SK-N-DZ (cell line): ENCODE measurements around the gene TTC31.

ENCODE experiments used
- DNase-seq: peaks from one replicate; pipeline ENCODE4 v3.0.0-alpha.2; 2015; ENCODE audit warnings: low spot score

TTC31 gene

DNA sequence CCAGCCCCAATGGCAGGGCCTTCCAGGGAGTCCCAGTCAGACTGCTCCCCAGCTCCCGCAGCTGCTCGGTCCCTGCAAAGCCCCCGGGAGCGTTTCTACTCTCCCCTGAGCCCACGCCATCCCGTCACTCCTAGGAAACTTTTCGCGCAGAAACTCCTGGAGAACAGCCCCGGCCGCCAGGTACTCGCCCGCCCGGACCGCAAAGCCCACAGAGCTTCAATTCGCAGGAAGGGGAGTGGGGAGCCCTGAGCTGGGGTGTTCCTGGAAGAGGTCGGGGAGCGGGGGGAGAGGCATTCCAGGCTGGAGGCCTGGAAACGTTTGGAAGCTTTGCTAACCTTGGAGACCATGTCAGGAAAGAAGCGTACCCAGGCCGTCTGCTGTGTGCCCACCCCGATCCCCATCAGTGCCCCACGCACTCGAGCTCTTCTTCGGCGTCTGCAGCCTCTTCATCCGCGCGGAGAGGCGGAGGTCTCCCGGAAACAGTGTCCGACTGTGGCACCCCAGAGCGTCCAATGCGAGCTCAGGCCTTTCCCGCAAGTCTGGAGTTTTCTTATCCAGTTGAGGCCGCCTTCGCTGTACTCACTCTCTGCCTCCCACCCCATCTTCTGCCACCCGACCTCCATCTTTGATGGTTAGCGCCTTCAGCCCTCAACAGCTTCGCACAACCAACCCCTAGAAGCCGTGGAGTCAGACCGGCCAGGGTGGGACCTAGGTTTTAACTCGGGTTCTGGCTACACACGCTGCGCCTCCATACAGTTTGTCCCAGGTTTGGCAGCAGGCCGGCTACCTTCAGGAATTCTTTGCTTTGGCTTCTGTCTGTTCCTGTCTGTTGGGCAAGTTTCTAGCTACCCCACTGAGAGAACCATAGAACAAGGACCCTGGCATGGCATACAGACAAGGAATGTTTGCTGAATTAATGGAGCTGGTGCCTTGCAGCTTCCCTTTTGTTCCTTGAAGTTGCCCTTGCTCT is 20.9 kb downstream of the TTC31 start:
- no peak for DNase-seq

DNA sequence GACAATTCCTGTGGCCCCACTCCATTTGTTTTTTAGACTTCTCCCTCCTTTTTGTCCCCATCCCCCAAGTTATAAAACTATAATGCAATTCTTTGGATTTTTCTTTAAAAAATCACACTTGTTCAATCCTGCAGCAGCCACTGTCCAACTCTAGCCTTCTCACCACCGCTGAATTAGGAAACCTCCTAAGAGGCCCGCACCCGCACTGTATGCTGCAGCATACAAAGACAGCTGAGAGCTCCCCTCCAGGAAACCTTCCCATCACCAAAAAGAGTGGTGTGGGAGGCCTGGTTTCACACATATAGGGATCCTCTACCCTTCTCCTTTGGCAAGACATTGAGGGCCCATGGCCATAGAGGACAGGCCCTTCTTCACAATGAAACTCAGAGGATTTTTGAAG is 21.7 kb downstream of the TTC31 start:
- no peak for DNase-seq

DNA sequence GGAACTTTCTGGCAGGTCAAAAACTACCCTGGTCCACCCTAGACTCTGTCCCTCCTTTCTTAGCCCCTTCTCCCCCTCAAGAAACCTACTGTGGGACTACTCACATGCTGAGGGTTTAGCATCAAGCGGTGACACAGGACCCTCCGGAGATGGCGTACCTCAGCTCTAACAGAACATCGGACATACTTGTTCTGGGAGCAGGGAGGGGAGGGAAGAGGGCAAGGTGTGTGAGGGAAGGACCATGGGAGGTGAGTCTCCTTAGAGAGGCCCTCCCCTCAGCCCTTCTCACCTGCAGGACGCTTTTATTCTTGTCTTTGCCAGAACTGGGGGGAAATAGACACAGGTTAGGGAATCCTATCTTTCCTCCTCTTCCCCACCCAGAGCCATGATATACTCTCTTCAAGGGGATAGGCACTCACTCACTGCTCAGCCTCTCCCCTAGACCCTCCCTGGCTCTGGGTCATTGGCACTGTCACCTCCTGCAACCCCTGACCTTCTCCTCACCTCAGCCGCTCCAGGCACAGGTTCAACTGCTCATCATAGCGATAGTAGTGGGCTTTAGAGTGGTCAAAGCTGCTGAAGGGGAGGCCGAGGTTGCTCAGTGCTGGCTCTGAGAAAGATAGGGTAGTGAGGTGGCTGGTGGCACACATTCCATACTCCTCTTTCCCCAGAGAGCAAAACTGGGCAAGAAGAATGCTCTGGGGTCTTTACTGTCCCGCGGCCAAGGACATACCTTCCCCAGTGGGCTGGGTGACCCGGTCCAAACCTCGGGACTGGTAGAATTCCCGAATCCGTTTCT is 22.8 kb downstream of the TTC31 start:
- no peak for DNase-seq

DNA sequence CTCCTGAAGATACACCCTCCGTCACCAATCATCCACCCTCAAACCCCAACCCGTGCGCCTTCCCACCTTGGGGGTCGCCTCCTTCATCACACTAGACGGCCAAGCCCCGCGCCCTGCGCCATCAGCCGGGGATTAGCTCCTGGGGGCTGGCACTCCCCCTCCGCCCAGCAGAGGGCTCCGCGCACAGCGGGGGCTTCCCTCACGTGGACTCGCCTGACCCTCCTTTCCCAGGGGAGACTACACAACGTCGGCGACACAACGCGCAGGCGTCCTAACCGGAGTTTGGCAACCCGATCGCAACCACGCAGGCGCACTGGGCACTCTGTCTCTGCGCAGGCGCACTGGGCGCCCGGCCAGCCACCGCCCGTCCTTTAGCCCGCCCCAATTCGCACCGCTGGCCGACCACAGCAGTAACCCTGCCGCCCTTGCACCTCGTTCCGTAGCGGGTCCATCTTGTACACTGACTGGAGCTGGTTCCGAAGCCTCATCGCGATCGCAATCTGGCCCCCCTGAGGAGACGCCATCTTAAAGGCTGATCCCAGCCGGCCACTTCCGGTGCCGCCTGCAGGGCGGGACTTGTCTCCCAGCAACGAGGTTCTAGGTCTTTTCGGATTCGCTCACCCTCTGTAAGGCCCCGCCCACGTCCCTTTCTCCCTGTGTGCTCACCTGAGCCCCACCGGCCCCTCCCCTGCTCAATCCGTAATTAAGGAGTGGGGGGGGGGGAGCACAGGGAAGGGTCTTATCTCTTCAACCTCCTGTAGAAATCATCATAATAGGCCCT is 24.5 kb downstream of the TTC31 start, which contains the start of gene PCGF1:
Gene PCGF1 (minus strand): TSS at position 551 of the 781 bp plus-strand sequence. CDS start 27 bp downstream, at position 524.
- peak; percentile 100 for DNase-seq

DNA sequence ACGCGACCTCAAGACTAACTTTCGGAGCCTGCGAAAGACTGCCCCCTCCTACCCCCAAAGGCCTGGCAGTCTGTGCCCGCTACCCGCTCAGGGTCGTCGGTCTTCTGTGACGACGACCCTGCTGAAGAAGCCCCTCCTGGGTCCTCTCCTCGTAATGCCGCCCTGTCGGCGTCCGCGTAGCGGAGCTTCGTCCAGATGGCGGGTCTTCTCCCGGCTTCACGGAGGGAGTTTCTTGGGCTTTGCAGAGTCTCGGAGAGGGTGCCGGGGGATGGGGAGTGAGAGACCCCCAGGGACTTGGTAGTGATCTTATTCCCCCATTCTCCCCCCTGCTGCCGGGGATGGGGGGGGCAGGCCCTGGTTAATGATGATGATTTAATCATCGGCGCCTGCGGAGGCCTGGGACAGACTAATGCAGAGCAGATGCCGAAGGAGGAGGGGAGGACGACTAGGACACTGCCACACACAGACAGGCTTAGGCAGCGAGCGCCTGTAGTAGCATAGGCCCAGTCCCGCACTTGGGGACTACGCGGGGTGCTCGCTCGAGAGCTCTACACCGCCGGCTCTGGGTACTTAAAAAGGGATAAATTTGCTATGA is 25.1 kb downstream of the TTC31 start:
- peak; percentile 98 for DNase-seq

DNA sequence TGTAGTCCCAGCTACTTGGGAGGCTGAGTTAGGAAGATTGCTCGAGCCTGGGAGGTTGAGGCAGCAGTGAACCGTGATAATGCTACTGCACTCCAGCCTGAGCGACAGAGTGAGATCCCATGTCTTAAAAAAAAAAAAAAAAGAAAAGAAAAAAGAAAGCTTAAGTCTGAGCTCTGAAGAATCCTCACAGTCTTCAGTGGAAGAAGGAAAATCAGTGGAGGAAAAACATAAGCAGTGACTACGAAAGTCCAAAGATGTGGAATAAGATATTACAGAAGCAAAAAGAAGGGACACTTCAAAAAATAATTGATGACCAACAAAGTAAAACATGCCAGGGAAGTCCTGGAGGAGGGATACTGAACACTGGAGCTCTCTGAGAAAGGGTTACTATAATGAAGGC is 27.4 kb downstream of the TTC31 start:
- no peak for DNase-seq

DNA sequence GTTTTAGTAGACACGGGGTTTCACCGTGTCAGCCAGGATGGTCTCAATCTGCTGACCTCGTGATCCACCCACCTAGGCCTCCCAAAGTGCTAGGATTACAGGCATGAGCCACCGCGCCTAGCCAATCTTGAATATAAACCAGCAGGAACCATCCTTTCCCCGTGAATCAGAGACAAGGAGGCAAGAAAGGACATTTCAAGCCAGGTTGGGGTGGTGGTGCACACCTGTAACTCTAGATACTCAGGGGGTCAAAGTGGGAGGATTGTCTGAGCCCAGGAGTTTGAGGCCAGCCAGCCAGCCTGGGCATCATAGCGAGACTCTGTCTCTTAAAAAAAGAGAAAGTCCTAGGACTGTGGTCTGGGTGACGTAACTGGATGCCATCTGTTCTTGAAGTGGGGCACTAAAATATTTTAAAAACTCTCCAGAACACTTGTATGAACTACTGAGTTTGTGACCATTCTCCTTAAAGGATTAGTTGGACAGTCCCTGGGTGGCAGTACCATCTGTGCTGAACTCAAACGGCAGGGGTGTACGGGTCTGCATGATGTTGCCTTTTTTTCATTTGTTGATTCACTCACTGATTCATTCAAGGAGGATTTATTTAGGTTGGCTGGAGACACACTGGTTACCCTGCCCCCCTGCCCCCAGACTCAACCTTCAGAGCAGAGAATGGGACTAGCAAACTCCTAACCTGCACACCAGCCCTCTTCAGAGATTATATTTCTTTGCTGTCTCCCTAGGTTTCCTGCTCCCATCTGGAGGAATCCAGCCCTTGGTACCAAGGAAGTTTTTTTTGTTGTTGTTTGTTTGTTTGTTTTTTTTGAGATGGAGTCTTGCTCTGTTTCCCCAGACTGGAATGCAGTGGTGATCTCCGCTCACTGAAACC is 28.5 kb downstream of the TTC31 start:
- no peak for DNase-seq

DNA sequence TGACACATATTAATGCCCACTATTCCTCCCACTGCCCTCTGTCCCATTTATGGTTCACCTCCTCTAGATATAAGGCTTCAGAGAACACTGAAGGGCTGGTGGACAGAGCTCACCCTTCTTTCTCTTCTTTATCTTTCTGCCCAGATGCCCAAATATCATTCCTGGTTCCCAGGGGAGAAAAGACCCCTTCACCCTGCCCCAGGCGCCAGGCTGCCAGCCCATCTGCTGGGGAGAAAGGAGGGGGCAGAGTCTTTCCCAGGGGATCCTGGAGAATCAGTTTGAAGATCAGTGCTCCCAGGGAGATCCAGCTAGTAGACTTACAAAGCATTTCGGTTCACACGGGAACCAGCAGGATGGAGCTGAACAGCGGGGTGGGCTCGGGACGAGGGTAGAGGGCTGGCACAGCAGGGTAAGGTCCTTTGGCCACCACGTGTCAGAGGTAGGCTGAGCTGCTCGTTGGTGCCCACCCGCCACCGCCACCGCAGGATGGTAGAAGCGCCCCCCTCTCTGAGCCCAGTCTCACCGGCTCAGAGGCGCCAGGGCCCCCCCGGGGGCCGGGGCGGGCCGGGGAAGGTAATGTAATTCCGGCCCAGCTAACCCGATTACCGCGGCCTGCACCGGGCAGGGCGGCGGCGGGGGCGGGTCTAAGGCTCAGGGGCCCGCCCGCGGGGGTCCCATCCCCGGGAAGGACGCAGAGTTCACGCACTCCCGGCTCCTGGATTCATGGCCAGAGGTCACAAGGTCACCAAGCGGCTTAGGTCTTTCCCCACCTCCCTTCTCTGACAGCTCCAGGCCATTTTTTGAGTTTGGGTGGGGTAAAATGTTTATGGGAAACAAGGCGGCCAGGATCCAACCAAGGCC is 30.1 kb downstream of the TTC31 start:
- peak; percentile 92 for DNase-seq

DNA sequence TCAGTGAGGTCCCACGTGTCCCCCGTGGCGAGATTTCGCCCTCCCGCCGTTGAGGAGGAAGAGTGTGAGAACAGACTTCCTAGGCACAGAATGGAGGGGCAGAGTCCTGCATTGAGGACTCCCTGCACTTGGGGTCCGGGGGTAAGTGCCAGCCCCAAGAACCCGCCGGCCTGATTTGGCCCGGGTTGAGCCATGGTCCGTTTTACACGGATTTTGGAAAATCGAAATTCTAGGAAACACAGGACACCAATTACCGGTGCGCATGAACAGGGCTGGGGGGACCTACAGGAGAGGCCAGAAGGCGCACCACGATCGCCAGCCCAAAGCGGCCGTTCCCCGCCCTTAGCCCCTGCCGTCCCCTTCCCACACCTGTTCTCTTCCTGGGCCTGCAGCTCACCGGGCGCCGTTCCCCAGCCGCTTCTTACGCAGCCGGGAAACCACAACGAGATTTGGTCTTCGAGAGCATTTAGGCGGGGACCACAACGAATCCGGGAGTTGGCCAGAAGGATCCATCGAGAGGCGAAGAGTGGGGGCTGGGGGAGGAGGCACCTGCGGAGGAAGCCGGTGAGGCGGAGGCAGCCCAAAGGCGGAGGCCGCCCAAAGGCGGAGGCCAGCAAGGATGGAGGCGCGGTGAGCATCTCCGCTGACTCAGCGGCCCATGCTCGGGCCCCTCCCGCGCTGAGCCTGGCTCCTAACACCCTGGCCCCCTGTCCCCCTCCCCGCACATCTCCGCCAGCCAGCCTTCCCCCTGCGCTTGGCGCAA is 30.9 kb downstream of the TTC31 start:
- DNase-seq = peak; percentile 81

DNA sequence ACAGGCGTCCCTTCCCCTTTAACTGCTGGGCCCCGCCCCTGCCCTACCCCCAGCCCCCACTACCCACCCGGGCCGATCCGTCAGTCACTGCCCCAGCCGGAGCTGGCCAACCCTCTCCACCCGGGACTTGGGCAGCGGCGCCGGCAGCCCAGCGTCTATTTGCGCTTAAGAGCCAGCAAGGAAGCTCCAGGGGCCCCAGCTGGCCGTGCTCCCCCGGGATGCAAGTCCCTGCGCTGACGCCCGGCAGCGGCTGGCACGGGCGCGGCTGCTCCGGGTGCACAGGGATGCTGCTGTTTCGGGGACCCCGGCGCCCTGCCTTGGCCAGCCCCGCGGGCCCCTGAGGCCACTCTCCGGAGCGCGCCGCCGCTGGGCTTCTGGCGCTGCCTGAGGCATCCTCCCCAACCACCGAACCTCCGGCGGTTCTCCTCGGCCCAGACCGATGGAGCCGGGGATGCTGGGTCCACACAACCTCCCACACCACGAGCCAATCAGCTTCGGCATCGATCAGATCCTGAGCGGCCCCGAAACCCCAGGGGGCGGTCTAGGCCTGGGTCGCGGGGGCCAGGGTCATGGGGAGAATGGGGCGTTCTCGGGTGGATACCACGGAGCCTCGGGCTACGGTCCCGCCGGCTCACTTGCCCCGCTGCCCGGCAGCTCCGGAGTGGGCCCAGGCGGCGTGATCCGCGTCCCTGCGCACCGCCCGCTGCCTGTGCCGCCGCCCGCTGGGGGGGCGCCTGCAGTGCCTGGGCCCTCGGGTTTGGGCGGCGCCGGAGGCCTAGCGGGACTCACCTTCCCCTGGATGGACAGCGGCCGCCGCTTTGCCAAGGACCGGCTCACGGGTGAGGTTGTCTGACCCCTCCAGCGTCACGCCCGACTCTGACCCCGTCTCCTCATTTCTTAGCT is 31.7 kb downstream of the TTC31 start, which contains the start of gene TLX2:
Gene TLX2 (plus strand): TSS at position 83 of the 903 bp plus-strand sequence. CDS start 357 bp downstream, at position 440.
- no peak for DNase-seq

DNA sequence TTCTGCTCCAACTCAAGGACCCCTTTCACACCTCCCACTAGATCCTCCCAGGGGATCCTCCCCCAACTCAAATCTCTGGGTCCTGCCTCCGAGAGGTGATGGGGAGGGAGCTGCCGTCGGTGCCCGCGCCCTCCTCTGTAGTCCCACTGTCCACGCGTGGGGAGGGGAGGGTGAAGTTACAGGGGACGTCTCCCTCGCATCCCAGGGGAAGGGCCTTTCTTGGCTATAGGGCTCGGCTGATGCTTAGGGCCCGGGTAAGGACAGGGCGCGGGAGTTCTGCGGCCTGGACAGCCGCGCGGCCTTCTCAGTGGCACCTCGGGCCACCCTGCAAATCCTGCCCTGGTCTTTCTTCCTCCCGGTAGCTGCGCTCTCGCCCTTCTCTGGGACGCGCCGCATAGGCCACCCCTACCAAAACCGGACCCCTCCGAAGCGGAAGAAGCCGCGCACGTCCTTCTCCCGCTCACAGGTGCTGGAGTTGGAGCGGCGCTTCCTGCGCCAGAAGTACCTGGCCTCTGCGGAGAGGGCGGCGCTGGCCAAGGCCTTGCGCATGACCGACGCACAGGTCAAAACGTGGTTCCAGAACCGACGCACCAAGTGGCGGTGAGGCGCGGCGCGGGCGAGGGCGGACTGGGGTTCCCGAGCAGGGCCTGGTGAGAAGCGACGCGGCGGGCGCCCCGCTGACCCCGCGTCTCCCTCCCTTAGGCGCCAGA is 32.5 kb downstream of the TTC31 start:
- DNase-seq = no peak

DNA sequence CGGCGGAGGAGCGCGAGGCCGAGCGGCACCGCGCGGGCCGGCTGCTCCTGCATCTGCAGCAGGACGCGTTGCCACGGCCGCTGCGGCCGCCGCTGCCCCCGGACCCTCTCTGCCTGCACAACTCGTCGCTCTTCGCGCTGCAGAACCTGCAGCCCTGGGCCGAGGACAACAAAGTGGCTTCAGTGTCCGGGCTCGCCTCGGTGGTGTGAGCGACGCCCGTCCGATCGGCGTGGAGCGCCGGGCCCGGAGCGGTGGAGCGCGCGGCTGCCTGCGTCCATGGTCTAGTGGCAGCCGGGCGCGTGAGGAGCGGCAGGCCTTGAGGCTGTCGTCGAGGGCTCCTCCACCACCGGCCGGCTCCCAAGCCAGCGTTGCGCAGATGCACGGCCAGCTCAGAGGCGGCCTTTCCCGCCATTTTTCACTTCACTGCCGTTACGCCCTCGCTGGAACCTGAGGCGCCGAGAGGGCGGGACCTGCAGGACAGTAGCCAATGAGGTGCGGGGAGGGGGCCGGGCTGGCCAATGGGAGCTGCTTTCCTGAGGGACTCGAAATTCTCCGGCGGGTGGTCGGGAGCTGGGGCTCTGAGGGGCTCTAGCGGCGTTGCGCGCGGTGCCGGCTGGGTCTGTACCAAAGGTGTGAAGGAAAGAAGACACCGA is 33.2 kb downstream of the TTC31 start:
- DNase-seq = peak; percentile 85

DNA sequence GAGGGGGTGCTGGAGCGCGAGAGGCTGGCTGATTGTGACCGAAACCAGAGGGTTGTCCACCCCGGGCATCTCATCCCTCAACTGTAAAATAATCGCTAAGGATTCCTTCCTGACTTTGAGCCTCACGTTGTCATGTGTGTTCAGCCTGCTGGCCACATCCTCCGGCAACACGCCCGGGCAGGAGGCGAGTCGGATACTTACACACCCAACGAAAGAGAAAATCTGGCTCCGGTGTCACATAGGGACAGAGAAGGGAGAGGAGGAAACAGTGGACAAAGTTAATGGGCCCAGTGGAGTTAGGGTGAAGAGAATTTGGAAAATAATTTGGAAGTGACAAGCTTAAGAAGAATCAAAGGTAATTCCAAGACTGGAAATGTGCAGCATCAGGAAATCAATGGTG is 33.8 kb downstream of the TTC31 start:
- DNase-seq = no peak

DNA sequence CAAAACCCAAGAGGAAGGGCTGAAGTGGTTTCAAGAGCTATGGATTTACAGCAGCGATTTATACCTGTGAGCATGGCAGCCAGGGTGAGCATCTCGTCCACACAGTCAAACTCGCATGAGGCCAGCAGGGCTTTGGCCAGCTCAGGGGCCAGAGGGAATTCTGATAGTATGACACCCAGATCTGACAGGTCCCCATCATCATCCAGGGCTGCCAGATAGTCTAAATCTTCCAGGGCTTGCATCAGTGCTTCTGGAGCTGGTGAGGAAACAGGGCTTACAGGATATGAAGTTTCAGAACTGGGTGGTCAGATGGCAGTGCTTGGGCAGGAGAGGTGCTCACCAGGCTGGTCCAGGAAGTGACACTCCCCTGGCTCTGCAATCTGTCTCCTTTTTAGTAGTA is 39.6 kb downstream of the TTC31 start:
- DNase-seq = no peak

DNA sequence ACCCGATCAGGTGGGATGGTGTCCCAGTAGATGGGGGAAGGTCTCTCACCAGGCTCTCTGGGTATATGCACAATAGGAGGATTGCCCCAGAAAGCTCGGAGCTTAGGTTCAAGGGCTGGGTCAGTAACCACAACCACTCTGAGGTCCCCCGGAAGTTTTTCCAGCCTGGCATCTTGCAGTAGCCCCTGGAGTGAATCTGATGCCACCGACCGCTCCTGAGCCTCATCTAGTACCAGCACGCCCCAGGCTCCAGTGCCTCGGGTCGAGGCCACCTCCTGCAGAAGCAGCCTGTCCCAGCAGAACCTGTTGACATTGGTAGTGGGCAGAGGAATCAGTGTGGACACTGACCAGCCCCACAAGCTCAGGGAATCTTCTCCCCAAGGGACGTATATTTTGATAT is 41.1 kb downstream of the TTC31 start:
- no peak for DNase-seq
